ENCODE measurements around the gene KAZN.

The KAZN gene

GRCh38 chr1:14648896-14649855 is 50.7 kb downstream of the KAZN start:
- no peak for DNase-seq

GRCh38 chr1:14649976-14650375 is 51.5 kb downstream of the KAZN start:
- no peak for DNase-seq

GRCh38 chr1:14650951-14651350 is 52.5 kb downstream of the KAZN start:
- DNase-seq, result no peak

GRCh38 chr1:14652840-14653239 is 54.4 kb downstream of the KAZN start:
- DNase-seq, result no peak

GRCh38 chr1:14653461-14653960 is 55.0 kb downstream of the KAZN start:
- no peak for DNase-seq

- DNase-seq, result no peak
Measured at GRCh38 chr1:14654554-14654953, 56.1 kb downstream of the KAZN start.

GRCh38 chr1:14655385-14655784 is 56.9 kb downstream of the KAZN start:
- DNase-seq, result no peak

GRCh38 chr1:14656384-14656937 is 58.0 kb downstream of the KAZN start:
- DNase-seq, result no peak

GRCh38 chr1:14658642-14659041 is 60.2 kb downstream of the KAZN start:
- no peak for DNase-seq

GRCh38 chr1:14659913-14660312 is 61.4 kb downstream of the KAZN start:
- DNase-seq, result no peak

GRCh38 chr1:14660801-14661200 is 62.3 kb downstream of the KAZN start:
- no peak for DNase-seq

- DNase-seq, result no peak
Measured at GRCh38 chr1:14661222-14661621, 62.7 kb downstream of the KAZN start.

GRCh38 chr1:14662116-14662515 is 63.6 kb downstream of the KAZN start:
- no peak for DNase-seq

GRCh38 chr1:14663773-14664172 is 65.3 kb downstream of the KAZN start:
- DNase-seq, result no peak

GRCh38 chr1:14666373-14666772 is 67.9 kb downstream of the KAZN start:
- DNase-seq, result no peak

GRCh38 chr1:14666962-14667650 is 68.6 kb downstream of the KAZN start:
- no peak for DNase-seq

- no peak for DNase-seq
Measured at GRCh38 chr1:14667651-14667984, 69.1 kb downstream of the KAZN start.

GRCh38 chr1:14668538-14668937 is 70.1 kb downstream of the KAZN start:
- DNase-seq, result no peak

- no peak for DNase-seq
Measured at GRCh38 chr1:14672005-14672404, 73.5 kb downstream of the KAZN start.

- no peak for DNase-seq
Measured at GRCh38 chr1:14674030-14674429, 75.5 kb downstream of the KAZN start.

GRCh38 chr1:14676400-14676799 is 77.9 kb downstream of the KAZN start:
- no peak for DNase-seq

- no peak for DNase-seq
Measured at GRCh38 chr1:14677292-14677971, 78.9 kb downstream of the KAZN start.

- no peak for DNase-seq
Measured at GRCh38 chr1:14678011-14678638, 79.6 kb downstream of the KAZN start.
